ENCODE measurements around the gene DPYSL3.

DPYSL3 gene

GRCh38 chr5:147348451-147348850 is 161.4 kb downstream of the DPYSL3 start:
- Histone ChIP-seq H3K27me3 (ENCODE audit: low read depth, low read length) (no peaks in the 10 kb centered on the region), H3K36me3 (ENCODE audit: control insufficient read depth in 1 of 2, insufficient read depth in 2 of 2, low read length in 2 of 2) (no peaks in the 10 kb centered on the region), H3K9me3 (ENCODE audit: control insufficient read depth in 1 of 2, low read length in 2 of 2) (no peaks in the 10 kb centered on the region), H3K4me1 (ENCODE audit: control insufficient read depth in 1 of 2, insufficient read depth in 2 of 2, low read length in 2 of 2) (no peaks in the 10 kb centered on the region), H3K4me3 (ENCODE audit: low read depth in 1 of 2, low read length in 2 of 2) (no peak overlapping the region), H3K27ac (ENCODE audit: low read length) (no peak overlapping the region)

- no peaks in the 10 kb centered on the region for H3K9me3 ChIP-seq (ENCODE audit: control insufficient read depth in 1 of 2, low read length in 2 of 2)
- no peaks in the 10 kb centered on the region for H3K4me1 ChIP-seq (ENCODE audit: control insufficient read depth in 1 of 2, insufficient read depth in 2 of 2, low read length in 2 of 2)
- no peak overlapping the region for H3K4me3 ChIP-seq (ENCODE audit: low read depth in 1 of 2, low read length in 2 of 2)
- no peak overlapping the region for H3K27ac ChIP-seq (ENCODE audit: low read length)
- no peaks in the 10 kb centered on the region for H3K36me3 ChIP-seq (ENCODE audit: control insufficient read depth in 1 of 2, insufficient read depth in 2 of 2, low read length in 2 of 2)
- H3K27me3 ChIP-seq (ENCODE audit: low read depth, low read length) = no peaks in the 10 kb centered on the region
These were observed 161.8 kb downstream of the DPYSL3 start for GRCh38 chr5:147348046-147348445.

- Histone ChIP-seq H3K36me3 (ENCODE audit: control insufficient read depth in 1 of 2, insufficient read depth in 2 of 2, low read length in 2 of 2) (no peaks in the 10 kb centered on the region), H3K4me3 (ENCODE audit: low read depth in 1 of 2, low read length in 2 of 2) (no peak overlapping the region), H3K27ac (ENCODE audit: low read length) (no peak overlapping the region), H3K4me1 (ENCODE audit: control insufficient read depth in 1 of 2, insufficient read depth in 2 of 2, low read length in 2 of 2) (no peaks in the 10 kb centered on the region), H3K27me3 (ENCODE audit: low read depth, low read length) (no peaks in the 10 kb centered on the region), H3K9me3 (ENCODE audit: control insufficient read depth in 1 of 2, low read length in 2 of 2) (no peaks in the 10 kb centered on the region)
These were observed 163.8 kb downstream of the DPYSL3 start for GRCh38 chr5:147346006-147346561.

- Histone ChIP-seq H3K9me3 (ENCODE audit: control insufficient read depth in 1 of 2, low read length in 2 of 2) (no peaks in the 10 kb centered on the region), H3K4me1 (ENCODE audit: control insufficient read depth in 1 of 2, insufficient read depth in 2 of 2, low read length in 2 of 2) (no peaks in the 10 kb centered on the region), H3K27me3 (ENCODE audit: low read depth, low read length) (no peaks in the 10 kb centered on the region), H3K4me3 (ENCODE audit: low read depth in 1 of 2, low read length in 2 of 2) (no peak overlapping the region), H3K36me3 (ENCODE audit: control insufficient read depth in 1 of 2, insufficient read depth in 2 of 2, low read length in 2 of 2) (no peaks in the 10 kb centered on the region), H3K27ac (ENCODE audit: low read length) (no peak overlapping the region)
These were observed 165.0 kb downstream of the DPYSL3 start for GRCh38 chr5:147344861-147345260.

DNA sequence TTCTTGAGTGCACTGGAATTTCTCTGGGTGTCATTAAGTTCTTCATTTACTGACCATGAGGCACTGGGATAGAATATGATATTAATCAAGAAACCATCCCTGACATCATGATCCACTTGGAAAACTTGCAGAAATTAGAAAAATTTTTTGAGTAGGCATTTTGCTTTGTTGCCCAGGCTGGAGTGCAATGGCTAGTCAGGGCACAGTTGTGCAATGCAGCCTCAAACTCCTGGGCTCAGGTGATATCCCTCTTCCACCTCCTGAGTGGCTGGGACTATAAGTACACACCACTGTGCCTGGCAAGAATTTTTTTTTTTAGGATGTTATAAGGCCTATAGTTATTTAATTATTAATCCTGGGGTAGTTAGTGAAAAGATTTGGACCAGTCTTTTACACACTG is 168.5 kb downstream of the DPYSL3 start:
- H3K27ac ChIP-seq (ENCODE audit: low read length) = no peak overlapping the region
- no peaks in the 10 kb centered on the region for H3K36me3 ChIP-seq (ENCODE audit: control insufficient read depth in 1 of 2, insufficient read depth in 2 of 2, low read length in 2 of 2)
- no peaks in the 10 kb centered on the region for H3K4me1 ChIP-seq (ENCODE audit: control insufficient read depth in 1 of 2, insufficient read depth in 2 of 2, low read length in 2 of 2)
- H3K9me3 ChIP-seq (ENCODE audit: control insufficient read depth in 1 of 2, low read length in 2 of 2) = no peaks in the 10 kb centered on the region
- H3K27me3 ChIP-seq (ENCODE audit: low read depth, low read length) = no peaks in the 10 kb centered on the region
- no peak overlapping the region for H3K4me3 ChIP-seq (ENCODE audit: low read depth in 1 of 2, low read length in 2 of 2)

GRCh38 chr5:147340941-147341340 is 168.9 kb downstream of the DPYSL3 start:
- H3K4me1 ChIP-seq (ENCODE audit: control insufficient read depth in 1 of 2, insufficient read depth in 2 of 2, low read length in 2 of 2) = no peaks in the 10 kb centered on the region
- no peaks in the 10 kb centered on the region for H3K36me3 ChIP-seq (ENCODE audit: control insufficient read depth in 1 of 2, insufficient read depth in 2 of 2, low read length in 2 of 2)
- H3K9me3 ChIP-seq (ENCODE audit: control insufficient read depth in 1 of 2, low read length in 2 of 2) = no peaks in the 10 kb centered on the region
- H3K4me3 ChIP-seq (ENCODE audit: low read depth in 1 of 2, low read length in 2 of 2) = no peak overlapping the region
- no peaks in the 10 kb centered on the region for H3K27me3 ChIP-seq (ENCODE audit: low read depth, low read length)
- H3K27ac ChIP-seq (ENCODE audit: low read length) = no peak overlapping the region
